ENCODE measurements around the gene DPEP3. TPM values are rescaled to one million over a fixed set of nuclear protein-coding genes. Genes with fewer than 3 reads are reported as not detected.

Gene DPEP3
- total and polyA plus RNA-seq, 10 of the 15 experiments (the other 5 are each of a cell fraction or from before 2014, with no cell fraction given), result not detected

GRCh38 chr16:67965668-67966548 is 14.4 kb downstream of the DPEP3 start (continued):
- no peak for TF ChIP-seq CUX1 (IDR thresholded peaks at IDR 0.05; ENCODE audit: insufficient replicate concordance, low read depth, low read length)

GRCh38 chr16:67964477-67965131 is 15.7 kb downstream of the DPEP3 start:
- DNase-seq (ENCODE audit: low read depth, low spot score) (no peak), ATAC-seq (no peak), FAIRE-seq (no peak)
- peaks cover 20% of the 10 kb centered on the region for H3K79me2 ChIP-seq (ENCODE audit: control insufficient read depth, insufficient read depth, low read length)
- H3K4me2 ChIP-seq (ENCODE audit: control insufficient read depth, insufficient read depth), result no peak overlapping the region
- CTCF ChIA-PET, result interaction anchor here (0.6 to 3.7 kb wide), 5 partner anchors 21 to 804 kb away, joined by 3 to 22 read pairs (median 4); partner anchors contain the start of gene LCAT
- RAD21 ChIA-PET (ENCODE audit: unreplicated experiment), result no interaction called here
- intact Hi-C loops (cut with micrococcal nuclease; ENCODE audit: unreplicated experiment), result no loop called here
- H3K9me3 ChIP-seq (replicated peaks; ENCODE audit: control insufficient read depth, insufficient read depth, low read length), result no peaks in the 10 kb centered on the region
- no TSS peak for BruUV-seq (replicated peaks)
- WGBS (ENCODE audit: insufficient coverage, insufficient replicate concordance, low lambda C conversion rate, missing lambda C conversion rate), result 97% methylated on average over 6 of the region's 6 CpGs
- no peak overlapping the region for H3K9ac ChIP-seq (ENCODE audit: control insufficient read depth, insufficient read depth, low read length)
- SMC1A ChIA-PET (ENCODE audit: uncharacterized antibody, unreplicated experiment), result interaction anchor here (0.7 to 1.8 kb wide), 5 partner anchors 17 to 148 kb away, joined by 3 to 4 read pairs (median 3); no protein-coding TSS in a partner anchor
- no peak overlapping the region for H2AFZ ChIP-seq (ENCODE audit: control insufficient read depth, low read depth, low read length)
- no peaks in the 10 kb centered on the region for H4K20me1 ChIP-seq (ENCODE audit: control insufficient read depth, insufficient read depth)
- POLR2A ChIA-PET, result interaction anchor here (0.9 to 1.9 kb wide), 3 partner anchors 11 to 28 kb away, joined by 3 to 6 read pairs (median 5); partner anchors contain the start of gene PSMB10
- in situ Hi-C loops (cut with MboI), result no loop called here
- H3K36me3 ChIP-seq (ENCODE audit: control insufficient read depth in 2 of 2, insufficient read depth in 2 of 2, low read length in 1 of 2), result peaks cover 4 to 6% of the 10 kb centered on the region in 2 experiments; a peak in 3 of 4 replicates
- no peak overlapping the region for H3K4me3 ChIP-seq
- H3K27me3 ChIP-seq (replicated peaks in 1 of 2; ENCODE audit: control insufficient read depth in 2 of 2, insufficient read depth in 2 of 2, low read length in 1 of 2), result no peaks in the 10 kb centered on the region
- H3K4me1 ChIP-seq (ENCODE audit: control insufficient read depth, insufficient read depth, low read length), result peaks cover 21% of the 10 kb centered on the region
- no peak overlapping the region for H3K27ac ChIP-seq (ENCODE audit: control insufficient read depth, insufficient read depth)
- TF ChIP-seq ZZZ3 (IDR thresholded peaks at IDR 0.05; ENCODE audit: control insufficient read depth, insufficient read length, low read depth) (no peak), SP1 (IDR thresholded peaks at IDR 0.05; ENCODE audit: low read depth, low read length) (no peak), NKRF (conservative IDR thresholded peaks at IDR 0.05) (no peak), ASH2L (IDR thresholded peaks at IDR 0.05; ENCODE audit: borderline replicate concordance, low read depth) (no peak), RELA (IDR thresholded peaks at IDR 0.05; ENCODE audit: borderline replicate concordance, partially characterized antibody) (no peak), TCF3 (IDR thresholded peaks at IDR 0.05; ENCODE audit: borderline replicate concordance, insufficient read depth, low read depth, low read length) (no peak), WRNIP1 (IDR thresholded peaks at IDR 0.05; ENCODE audit: borderline replicate concordance, low read depth, low read length) (no peak), SKIL (IDR thresholded peaks at IDR 0.05; ENCODE audit: low read depth, poor library complexity, severe bottlenecking) (no peak)

Measured in GM12878 (cell line).